HG03095 (cell line): ENCODE results near the gene SH3D19.
"Not testable (repeated sequence)": the region's sequence is repeated elsewhere in the genome, so short reads cannot be mapped to it uniquely, and the experiment has no call there.

Source experiments
- ATAC-seq: cut with Tn5 transposase; IDR thresholded peaks from one replicate; pipeline ENCODE4 v1.9.1; 2021; ENCODE audit warnings: moderate library complexity; ENCODE audit not compliant: unreplicated experiment

SH3D19 gene

GRCh38 chr4:151158979-151159378, 166.4 kb downstream of the SH3D19 start:
- no peak for ATAC-seq

DNA sequence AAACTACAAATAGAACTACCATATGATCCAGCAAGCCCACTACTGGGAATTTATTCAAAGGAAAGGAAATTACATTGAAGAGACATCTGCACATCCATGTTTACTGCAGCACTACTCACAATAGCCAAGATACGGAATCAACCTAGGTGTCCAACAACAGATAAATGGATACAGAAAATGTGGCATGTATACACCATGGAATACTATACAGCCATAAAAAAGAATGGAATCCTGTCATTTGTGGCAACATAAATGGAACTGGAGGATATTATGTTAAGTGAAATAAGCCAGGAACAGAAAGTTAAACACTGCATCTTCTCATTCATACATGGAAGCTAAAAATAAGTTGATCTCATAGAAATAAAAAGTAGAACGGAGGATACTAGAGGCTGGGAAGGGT, 167.9 kb downstream of the SH3D19 start:
- ATAC-seq = no peak

DNA sequence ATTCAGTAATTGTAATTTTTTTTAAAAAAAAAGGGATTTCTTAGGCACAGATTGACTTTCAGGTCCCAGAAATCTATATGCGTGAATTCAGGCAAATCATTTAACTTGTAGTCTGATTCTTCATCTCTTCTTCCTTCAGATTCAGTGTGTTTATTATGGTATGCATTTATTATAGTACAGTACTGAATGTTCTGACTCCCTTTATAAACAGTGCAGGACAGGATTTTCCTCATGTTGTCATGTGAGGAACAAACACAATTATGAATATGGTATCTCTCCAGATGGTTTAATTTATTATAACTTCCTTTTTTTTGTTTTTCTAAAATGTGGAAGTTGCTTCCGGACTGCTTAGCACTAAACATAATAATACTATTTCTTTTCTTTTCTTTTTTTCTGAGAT, 171.8 kb downstream of the SH3D19 start:
- ATAC-seq = no peak

GRCh38 chr4:151152028-151152427, 173.4 kb downstream of the SH3D19 start:
- no peak for ATAC-seq

DNA sequence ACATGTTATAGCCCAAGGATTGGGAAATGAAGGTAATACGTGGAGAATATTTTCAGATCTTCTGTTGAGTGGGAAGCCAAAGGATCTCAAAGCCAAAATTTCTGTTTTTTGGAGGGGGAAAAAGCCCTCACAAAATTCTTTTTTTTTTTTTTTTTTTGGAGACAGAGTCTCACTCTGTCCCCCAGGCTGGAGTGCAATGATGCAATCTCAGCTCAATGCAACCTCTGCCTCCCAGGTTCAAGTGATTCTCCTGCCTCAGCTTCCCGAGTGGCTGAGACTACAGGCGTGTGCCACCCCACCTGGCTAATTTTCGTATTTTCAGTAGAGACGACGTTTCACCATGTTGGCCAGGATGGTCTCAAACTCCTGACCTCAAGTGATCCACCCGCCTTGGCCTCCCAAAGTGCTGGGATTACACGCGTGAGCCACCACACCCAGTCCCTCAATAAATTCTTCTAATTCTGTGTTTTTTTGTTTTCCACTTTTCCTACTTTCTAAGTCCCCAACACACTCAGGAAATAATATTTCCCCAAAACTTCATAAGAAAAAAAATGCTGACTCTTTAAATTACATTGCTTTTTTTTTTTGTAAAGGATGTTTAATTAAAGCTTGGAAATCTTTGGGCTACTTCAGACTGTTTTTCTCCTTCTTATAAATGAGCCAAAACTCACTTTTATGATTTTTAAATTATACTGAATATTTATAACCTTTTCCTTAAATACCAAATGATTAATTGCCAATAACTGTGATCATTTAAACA, 174.4 kb downstream of the SH3D19 start:
- ATAC-seq = no peak

DNA sequence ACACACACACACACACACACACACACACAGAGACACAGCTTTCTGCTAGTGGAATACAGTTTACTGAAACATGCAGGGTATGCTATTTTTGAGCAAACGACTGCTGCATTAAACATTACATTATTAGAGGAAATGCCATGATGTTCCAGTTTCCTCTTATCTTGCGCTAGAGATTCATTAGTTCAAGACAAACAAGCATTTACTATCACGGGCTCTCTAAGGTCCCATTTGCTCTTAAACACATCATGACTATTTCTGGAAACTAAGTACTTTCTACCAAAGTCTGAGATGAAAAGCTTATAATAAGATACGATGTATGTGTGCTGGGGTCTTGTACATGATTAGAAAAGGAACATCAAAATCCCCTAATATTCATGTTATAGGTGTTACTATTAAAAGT, 177.1 kb downstream of the SH3D19 start:
- no peak for ATAC-seq

- ATAC-seq = no peak
These were observed 178.4 kb downstream of the SH3D19 start for GRCh38 chr4:151147000-151147399.

- no peak for ATAC-seq
These were observed 180.9 kb downstream of the SH3D19 start for GRCh38 chr4:151144329-151145072.

DNA sequence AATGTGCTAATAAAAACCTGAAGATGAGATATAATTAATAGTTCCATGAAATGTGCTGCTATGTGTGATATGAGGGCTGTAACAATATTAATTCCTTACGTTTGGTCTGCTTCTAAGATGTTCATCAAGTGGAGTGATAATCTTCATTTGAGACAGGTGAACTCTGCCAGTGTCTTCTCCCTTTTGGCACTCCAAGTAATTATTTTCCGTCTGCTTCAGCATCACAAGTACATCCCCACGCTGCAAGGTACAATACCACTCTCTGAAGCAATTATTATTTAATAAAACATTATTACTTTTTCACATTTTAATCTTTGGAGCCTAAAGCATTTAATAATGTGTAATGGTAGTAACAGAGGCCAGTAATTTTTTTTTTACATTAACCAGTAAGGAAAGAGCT, 181.6 kb downstream of the SH3D19 start:
- ATAC-seq = no peak

DNA sequence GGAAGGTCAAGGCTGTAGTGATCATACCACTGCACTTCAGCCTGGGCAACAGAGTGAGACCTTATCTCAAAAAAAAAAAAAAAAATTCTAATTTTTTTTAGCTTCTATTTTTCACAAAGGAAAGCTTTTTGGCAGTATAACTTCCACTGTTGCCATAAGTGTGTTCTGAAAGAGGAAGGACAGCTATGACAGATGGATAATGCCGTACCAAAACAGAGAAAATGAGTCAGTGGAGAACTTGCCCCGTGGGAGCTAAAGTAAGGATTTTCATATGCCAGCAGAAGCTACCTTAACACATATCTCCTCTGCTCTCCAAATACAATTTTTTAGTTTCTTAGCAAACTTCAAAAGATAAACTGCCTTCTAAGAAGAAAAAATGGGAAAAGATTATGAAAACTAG, 182.2 kb downstream of the SH3D19 start:
- ATAC-seq = no peak

GRCh38 chr4:151142758-151143157, 182.6 kb downstream of the SH3D19 start:
- ATAC-seq = no peak

DNA sequence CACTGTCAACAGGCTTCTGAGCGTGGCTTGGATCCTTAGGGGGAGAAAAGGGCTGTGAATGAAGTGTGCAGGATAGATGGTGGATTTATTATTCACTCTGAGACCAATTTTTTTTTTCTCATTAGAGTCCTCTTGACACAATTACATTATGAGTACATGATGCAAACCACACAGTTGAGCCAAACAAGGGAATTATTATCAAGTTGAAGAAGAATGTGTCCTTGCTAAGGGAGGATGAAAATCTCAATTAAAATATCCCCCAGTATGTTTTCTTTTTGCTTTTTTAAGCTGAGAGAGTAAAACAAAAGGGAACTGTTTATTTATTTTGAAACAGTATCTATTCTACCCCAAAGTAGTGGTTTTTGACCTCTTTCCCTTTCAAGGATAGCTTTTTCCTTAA, 185.6 kb downstream of the SH3D19 start:
- ATAC-seq = no peak

- ATAC-seq = not testable (repeated sequence)
These were observed 189.4 kb downstream of the SH3D19 start for GRCh38 chr4:151136048-151136447.

- ATAC-seq = no peak
These were observed 192.1 kb downstream of the SH3D19 start for GRCh38 chr4:151133311-151133710.

DNA sequence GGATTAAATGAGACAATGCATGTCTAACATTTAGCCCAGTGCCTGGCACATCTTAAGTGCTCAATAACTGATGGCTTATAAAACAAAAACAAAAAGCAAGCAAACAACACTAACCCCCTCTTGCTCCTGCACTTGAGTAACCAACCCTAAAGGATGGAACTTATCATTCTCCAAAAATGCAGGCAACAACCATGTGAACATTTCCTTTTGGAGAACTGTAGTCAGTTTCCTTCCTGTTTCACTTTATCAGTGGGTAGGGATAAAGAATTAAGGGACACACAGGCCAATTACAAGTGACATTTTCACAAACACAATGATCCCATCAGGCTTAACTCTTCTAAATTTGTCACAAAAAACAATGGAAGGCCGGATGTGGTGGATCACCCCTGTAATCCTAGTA, 195.6 kb downstream of the SH3D19 start:
- no peak for ATAC-seq

GRCh38 chr4:151117371-151117962, 207.9 kb downstream of the SH3D19 start:
- ATAC-seq = peak; percentile 92

DNA sequence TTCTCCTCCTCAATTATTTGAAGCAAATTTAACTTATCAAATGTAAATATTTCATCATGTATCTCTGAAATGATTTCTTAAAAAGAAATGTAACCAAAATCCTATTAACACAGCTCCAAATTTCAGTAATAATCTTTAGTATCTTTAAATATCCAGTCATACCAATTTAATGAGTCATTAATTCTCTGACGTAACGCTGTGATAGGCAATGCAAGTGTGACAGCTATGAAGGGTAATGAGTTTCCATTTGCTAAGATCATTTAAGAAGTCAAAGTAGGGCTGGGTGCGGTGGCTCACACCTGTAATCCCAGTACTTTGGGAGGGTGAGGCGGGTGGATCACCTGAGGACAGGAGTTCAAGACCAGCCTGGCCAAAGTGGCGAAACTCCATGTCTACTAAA, 210.4 kb downstream of the SH3D19 start:
- no peak for ATAC-seq

GRCh38 chr4:151114338-151114737, 211.1 kb downstream of the SH3D19 start:
- ATAC-seq = no peak

DNA sequence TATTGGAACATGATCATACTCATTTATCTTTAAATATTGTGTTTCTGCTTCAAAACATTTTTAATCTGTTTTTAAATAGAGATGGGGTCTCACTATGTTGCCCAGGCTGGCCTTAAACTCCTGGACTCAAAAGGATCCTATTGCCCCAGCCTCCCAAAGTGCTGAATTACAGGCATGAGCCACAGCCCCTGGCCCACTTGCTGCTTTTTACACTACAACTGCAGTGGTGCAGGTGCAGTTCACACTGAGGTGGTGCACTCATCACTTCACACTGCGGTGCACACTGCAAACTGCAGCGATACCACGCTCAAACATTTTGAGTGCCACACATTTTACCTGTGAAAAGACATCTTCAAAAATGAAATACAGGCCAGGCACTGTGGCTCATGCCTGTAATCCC, 215.2 kb downstream of the SH3D19 start:
- no peak for ATAC-seq

GRCh38 chr4:151107063-151107462, 218.3 kb downstream of the SH3D19 start:
- ATAC-seq = no peak

- no peak for ATAC-seq
These were observed 219.9 kb downstream of the SH3D19 start for GRCh38 chr4:151105454-151106032.

GRCh38 chr4:151104621-151105020, 220.8 kb downstream of the SH3D19 start:
- no peak for ATAC-seq
